Right hindlimb (tissue), 1 donor: ENCODE data around the gene TWSG1.
"Not testable (repeated sequence)": the region's sequence is repeated elsewhere in the genome, so short reads cannot be mapped to it uniquely, and the experiment has no call there.

Source experiments
- DNase-seq: peaks from one replicate; pipeline ENCODE4 v3.0.0-alpha.2; 2018

The TWSG1 gene

DNA sequence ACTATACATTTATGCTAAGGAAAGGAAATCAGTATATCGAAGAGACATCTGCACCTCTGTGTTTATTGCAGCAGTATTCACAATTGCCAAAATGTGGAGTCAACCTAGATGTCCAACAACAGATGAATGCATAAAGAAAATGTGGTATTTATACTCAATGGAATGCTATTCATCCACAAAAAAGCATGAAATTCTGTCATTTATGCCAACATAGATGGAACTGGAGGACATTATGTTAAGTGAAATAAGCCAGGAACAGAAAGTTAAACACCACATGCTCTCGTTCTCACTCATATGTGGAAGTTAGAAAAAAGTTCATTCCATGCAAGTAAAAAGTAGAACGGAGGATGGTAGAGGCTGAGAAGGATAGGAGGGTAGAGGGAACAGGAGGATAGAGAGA lies 59.5 kb downstream of the TWSG1 start:
- no peak for DNase-seq

DNA sequence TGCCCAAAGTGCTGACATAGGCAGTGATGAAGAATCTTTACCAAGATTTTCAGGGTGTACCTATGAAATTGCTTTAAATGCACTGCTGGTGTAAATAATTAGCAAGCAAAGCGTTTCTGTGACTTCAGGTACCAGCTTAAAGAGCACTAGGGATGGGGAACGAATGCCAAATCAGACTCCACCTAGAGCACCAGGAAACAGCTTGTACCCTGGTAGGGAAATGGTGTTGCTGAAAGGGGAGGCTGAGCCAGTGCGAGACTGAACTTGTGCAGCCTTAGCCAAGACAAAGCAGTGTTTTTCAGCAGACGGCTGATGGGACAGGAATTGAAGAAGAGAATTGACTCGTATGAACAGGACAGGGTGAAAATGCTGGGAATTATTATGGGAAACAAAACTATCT lies 65.6 kb downstream of the TWSG1 start:
- DNase-seq: no peak

DNA sequence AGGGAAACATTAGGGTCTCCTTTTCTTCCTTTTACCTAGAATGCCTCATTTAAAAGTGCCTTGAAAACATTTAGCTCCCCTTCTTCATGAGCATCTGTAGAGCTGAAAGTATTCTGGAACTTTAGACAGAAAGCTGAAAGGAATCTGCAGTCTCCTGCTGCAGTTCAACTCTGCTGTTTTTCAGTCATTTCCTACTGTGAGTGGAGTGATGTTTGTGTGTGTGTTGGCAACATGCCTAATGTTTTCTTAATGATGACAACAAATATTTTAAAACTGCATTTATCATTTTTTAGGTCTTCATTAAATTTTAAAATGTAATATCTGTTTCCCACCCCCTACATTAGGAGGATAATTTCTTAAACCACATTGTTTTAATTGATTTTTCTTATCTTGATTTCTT lies 66.6 kb downstream of the TWSG1 start:
- DNase-seq: no peak

DNA sequence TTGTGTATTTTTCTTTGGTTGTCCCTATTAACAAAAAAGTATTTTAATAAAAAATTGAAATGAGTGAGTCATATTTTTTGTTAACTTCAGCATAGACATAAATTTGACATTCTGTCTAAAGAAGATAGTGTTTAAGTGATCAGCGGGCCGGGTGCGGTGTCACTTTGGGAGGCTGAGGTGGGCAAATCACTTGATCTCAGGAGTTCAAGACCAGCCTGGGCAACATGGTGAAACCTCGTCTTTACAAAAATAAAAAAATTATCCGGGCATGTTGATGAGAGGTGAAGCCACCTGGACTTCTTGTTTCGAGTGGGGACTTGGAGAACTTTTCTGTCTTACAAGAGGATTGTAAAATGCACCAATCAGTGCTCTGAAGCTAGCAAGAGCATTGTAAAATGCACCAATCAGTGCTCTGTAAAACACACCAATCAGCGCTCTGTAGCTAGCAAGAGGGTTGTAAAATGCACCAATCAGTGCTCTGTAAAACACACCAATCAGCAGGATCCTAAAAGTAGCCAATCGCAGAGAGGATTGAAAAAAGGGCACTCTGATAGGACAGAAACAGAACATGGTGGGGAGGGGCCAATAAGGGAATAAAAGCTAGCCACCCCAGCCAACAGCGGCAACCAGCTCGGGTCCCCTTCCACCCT lies 67.9 kb downstream of the TWSG1 start:
- not testable (repeated sequence) for DNase-seq

DNA sequence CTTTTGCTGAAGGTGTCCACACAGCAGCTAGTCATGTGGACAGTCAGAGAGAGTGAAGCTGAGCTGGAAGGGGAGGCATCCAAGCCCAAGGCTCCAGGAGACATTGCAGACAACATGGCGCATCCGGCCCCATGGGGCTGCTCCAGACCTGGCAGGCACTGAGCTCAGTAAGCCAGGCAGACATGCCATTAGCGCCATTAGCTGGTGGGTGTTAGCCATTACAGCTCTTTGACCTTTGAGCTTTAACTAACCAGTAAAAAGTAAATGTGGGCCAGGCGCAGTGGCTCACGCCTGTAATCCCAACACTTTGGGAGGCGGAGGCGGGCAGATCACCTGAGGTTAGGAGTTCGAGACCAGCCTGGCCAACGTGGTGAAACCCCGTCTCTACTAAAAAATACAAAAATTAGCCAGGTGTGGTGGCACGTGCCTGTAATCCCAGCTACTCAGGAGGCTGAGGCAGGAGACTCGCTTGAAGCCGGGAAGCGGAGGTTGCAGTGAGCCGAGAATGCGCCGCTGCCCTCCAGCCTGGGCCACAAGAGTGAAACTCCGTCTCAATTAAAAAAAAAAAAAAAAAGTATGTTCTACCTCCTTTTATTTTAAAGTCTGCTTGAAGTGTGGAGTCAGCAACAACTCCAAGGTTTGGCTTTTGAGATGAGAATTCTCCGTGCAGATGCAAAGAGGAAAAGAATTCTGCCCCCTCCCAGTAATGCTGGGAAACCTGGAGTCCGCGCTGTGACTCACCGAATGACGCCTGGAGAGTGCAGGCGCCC lies 69.4 kb downstream of the TWSG1 start:
- no peak for DNase-seq

DNA sequence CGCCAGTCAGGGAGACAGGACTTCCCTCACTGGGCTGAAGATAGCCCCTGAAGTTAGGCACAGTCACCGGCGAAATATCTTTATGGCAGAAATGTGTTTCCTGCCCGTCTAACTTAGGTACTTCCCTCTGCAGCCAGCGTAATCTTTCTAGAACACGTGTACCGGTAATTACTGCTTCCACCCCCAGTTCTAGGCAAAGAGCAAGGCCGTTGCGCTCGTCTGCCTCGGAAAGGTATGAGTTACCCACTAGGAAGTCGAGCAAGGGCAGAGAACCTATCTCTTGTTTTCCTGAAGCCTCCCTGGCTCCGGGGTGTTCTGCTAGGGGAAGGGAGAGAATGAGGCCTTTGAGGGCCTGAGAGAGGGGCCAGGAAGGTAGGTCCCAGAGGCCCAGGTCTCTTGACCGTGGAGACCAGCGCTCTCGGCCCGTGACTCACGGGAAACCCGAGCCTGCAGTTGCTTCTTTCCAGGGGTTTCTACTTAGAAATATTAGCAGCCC lies 70.0 kb downstream of the TWSG1 start:
- DNase-seq: no peak

DNA sequence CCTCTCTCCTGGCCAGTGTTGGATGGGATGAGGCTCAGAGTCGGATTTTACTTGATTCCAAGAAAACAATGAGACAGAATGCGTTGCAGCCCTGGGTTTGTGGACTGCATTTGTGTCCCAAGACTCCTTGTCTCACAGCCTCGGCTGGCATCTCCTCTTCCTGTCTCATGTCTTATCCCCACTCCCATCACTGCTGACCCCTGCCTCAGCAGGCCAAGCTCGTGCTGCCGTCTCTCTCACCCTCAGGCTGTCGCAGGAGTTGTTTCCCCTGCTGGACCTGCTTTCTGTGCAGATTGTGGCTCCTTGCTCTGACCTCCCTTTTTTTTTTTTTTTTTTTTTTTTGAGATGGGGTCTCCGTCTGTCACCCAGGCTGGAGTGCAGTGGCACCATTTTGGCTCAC lies 70.6 kb downstream of the TWSG1 start:
- no peak for DNase-seq

DNA sequence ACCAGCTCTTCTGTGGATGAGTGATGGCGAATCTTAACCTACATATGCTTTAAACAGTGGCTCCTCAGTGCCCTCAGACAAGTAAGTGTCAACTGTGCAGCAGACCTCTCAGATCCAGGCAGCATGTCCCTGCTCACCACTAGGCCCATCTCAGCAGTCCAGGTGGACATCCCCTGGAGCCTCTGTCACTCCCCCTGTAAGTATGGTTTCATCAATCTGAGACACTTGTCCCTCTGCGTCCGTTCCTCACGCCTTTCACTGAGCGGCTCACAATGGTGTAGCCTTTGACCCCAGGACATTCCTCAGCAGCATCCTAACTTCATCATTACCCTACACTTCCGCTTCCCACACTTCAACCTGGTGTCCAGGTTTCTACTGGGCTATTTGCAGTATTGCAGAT lies 71.4 kb downstream of the TWSG1 start:
- no peak for DNase-seq

DNA sequence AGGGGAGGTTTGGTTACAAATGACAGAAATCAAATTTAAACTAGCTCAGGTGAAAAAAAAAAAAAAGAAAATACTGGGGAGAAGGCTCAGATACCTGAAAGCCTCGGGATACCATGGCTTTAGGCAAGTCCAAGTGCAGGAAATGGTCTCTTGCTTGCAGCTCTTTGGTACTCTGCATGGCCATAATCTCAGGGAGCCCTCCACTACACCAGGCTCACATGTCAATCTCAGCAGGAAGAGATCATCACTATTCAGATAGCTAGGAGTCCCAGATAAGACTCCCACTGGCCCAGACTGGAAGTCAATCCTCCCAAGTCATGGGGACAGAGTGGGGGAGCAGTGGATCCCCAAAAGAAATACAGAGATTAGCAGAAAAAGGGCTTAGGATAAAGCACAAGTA lies 75.9 kb downstream of the TWSG1 start:
- no peak for DNase-seq

DNA sequence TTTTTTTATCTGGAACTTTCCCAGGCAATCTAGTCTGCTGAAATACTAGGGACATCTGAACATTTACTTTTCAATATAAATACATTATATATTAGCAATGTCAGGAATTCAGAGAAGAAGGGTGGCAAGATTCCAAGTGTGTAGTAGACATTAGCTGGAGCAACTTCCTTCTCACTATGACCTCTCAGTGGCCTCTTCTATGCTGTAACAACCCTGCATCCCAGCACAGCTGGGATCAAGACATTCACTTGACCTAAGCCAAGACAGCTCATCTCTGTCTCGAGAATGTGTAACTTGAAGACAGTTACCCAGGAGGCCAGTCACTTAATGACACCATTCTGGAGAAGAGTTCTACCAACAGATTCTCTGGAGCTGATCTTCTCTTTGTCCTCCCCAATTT lies 79.0 kb downstream of the TWSG1 start:
- peak; percentile 60 for DNase-seq

DNA sequence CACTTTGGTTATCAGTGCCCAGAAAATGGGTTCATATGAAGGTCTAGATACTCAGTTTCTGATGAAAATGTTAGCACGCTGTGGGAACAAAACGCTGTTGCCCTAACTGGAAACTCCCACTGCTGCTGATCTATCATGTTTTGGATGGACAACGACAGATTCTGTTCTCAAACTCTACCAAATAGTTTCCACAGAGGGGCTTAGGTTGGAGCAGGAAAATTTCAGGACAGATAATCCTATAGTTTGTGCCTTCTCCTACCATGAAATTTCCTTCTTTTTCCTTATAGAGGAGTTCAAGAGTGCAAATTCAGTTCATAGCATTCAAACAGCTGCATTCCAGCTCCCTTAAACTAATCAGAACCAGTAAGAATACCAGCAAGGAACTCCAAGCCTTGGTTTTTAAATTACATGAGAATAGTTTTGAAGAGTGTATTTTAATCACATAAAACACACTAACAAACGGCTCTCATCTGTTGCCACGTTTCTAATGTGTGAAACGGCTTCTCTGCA lies 82.0 kb downstream of the TWSG1 start:
- no peak for DNase-seq

DNA sequence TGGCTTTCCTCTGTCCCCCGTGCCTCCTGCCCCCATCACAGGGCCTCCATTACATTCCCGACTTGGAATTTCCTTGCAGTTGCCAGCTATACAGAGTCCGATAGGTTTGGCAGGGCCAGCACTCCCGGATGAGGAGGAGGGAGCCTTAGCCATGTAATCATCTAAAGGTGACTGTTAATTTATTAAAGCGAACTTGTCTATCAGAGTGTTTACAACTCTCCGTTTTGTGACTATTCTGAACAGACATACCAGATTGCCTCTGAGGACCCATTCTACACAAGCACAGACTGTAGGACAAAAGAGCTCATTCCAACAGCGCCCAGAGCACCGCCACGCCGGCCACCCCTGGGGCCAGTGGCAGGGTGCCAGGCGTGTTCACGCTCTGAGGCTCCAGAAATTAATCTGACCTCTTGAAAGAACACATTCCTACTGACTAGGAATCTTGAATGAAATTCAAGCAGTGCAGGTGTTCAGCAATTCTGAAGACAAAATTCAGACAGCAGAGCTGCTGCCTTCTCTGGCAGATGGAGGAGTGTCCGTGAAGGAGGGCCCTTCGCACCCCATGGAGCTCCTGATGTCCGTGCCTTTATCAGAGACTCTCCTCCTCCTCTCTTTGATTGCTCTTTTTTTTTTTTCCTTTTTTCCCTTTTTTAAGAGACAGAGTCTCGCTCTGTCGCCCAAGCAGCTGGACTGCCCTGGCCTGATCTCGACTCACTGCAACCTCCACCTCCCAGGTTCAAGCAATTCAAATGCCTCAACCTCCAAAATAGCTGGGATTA lies 82.7 kb downstream of the TWSG1 start:
- DNase-seq: peak; percentile 90

DNA sequence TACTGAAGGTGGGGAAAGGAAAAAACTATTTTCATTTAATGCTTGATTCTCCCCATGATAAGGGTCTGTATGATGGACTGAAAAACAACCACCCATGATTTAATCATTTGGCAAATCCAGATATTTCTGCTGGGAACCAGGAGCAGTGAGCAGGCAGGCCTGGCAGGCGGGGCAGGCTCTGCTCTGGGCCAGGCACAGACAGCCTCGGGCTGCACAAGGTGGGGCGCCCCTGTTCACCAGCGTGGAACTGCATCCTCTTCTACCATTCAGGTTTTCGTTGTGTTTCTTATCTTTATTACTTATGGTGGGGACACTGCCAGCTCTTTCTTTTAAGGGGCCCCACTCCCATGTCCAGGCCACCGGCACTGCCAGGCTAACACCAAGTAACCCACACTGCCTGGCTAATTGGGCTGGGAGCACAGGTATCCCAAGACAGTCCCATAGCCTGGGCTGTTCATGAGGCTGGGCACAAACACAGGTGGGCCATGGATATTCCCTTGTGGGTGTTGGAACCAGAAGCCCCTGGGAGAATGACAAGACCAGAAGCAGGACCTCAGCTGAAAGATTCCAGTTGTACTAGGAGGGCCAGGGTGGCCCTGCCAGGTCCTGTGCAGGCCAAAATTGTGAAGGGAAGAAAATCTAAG lies 83.6 kb downstream of the TWSG1 start:
- no peak for DNase-seq

DNA sequence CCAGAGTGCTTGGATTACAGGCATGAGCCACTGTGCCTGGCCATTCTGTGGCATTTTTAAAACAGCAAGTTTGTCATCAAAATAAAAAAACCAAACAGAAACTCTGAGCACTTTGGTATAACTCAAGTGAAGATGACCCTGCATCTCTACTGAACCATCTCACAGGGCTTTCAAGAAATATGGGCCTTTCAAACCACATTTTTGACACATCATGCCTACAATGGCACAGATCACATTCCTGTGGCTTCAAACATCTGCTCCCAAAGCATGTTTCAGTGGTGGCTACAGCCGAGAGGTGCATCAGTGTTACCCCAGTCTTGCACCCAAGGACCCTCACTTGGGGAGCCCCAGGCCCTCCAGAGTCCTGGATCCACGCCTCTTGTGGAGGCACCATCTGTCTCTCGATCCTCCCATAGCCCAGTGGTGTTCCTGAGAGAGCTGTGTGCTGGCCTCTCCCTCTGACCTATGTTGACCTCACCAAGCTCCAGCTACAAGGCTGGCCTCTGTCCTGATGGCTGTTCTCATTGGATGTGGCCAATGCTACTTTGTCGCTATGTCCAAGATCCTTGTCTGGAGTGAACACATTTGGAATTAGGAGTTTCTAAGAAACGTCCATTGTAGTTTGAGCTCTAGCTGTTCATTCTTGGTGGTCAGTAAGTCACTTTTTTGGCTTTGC lies 85.5 kb downstream of the TWSG1 start:
- no peak for DNase-seq

DNA sequence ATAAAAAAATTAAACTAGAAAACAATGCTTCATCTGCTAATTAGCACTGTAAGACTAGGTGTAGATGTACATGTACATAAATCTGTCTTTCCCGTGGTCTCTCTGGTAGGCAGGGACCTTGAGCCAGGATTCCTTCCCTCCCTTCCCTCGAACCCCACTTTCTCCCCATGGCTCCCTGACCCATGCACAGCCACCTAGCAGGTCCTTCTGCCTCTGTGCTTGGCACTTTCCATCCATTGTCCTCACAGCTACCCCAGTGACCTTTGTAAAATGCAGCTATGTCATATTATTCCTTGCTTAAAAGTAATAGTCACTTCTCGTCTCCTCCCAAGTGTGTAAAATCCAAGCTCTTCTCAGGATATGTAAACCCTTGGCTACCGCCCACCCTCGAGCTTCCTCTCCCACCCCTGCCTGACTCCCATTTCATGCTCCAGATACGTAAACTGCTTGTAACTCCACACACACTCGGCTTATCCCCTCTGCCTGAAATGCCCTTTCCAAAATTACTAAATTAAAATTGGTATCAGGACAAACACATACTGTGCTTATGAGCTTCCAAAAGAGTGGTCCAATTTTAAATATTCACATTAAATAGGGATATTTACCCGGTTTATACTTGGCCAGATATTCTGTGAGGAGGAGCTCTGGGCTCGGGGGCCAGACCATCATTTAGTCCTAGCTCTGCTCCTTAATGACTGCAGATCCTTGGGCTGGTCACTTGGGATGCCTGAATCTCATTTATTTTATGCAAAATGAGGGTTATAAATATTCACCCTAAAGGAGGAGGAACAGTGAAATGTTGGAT lies 86.7 kb downstream of the TWSG1 start:
- no peak for DNase-seq

DNA sequence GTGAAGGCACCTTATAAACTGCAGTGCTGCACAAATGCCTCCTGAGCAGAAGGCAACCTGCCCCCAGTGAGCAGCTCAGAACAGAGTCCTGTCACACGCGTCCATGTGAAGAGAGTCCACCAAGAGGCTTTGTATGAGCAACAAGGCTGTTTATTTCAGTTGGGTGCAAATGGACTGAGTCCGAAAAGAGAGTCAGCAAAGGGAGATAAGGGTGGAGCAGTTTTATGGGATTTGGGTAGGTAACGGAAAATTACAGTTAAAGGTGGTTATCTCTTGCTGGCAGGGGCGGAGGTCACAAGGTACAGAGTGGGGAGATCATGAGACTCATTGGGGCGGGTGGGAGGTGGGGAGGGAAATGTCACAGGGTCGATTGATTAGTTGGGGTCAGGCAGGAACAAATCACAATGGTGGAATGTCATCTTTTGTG lies 87.3 kb downstream of the TWSG1 start:
- no peak for DNase-seq

DNA sequence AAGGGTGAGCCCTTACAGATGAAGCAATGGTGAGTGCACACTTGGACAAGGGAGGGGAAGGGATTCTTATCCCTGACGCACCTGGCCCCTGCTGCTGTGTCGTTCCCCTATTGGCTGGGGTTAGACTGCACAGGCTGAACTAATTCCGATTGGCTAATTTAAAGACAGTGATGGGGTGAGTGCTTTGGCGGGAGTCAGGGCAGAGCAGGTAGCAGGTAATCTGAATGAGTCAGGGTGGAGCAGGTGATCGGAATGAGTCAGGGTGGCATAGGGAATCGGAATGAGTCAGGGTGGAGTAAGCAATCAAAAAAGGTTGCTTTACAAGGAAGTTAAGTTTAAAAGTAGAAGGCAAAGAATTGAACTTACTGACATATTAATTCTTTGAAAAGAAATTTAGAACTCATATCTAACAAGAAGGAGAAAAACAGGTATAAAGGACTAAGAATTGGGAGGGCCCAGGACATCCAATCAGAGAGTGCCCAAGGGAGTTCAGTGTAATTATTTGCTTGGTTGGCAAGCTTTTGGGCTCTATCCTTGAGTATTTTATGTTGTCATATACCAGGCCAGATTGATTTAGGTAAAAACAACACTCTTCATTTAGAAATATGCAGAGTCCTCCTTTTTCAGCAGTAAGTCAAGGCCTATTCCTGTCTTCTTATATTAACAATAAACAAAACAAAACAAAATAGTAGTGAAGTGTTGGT lies 88.4 kb downstream of the TWSG1 start:
- no peak for DNase-seq

DNA sequence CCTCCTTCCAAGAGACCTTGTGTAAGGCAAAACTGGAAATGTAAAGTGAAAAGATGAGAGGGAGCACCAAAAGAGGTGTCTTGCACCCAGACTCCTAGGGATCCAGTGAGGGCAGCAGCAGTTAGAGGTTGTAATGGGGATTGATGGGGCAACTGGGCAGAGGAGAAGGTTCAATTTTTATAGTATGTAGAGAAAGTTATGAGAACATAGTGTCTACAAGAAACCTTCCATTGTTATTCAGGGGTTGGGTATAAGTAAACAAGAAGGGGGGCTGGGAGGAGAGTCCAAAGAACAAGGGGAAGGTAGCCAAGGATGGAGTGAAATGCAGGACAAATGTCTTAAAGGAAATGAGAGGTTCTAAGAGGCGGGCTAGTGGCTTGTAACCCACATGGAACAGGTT lies 89.1 kb downstream of the TWSG1 start:
- DNase-seq: not testable (repeated sequence)

DNA sequence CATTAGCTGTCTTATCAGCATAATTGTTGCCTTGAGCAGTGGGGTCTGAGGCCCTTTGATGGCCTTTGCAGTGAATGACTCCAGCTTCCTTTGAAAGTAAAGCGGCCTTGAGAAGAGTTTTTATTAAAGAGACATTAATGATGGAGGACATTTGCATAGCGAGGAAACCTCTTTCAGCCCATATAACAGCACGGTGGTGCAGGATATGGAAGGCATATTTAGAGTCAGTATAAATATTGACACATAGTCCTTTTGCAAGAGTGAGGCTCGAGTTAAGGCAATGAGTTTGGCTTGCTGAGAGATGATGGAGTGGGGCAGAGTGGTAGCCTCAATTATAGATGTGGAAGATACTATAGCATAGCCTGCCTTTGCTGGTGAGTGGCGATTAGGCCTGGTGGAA lies 89.7 kb downstream of the TWSG1 start:
- DNase-seq: not testable (repeated sequence)

DNA sequence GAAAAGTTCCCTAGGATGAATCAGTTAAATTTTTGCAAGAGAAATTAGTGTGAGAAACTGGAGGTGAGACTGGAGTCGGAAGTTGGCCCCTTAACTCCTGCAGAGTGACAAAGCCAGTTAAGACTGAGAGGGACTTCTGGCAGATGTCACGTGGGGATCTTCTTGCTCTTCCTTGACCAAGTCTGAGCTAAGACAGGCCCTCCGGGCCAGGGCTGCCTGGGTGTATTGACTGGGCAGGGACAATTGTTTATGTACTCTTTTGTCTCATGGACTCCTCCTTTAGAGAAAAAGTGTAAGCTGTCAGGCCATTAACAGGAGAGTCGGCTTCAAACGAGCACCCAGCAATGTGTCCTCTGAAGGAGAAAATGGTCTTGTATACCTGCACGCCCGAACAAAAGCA lies 92.2 kb downstream of the TWSG1 start:
- DNase-seq: no peak

DNA sequence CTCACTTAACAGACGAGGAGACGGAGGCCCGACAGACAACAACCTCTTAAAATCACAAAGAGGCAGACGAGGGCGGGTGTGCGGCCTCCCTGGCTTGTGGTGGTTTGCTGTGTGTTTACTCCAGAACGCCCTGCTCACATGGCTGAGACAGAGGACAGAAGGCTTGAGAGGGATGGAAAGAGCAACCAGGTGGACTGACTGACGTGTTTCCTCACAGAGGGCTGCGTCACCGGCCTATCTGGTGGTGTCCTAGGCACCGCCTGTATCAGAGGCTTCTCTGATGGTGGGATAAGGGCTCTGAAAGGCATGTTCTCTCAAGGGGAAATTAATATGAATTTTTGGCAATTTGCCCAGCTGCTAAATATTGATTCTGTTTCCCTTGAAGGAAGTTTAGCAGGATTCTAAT lies 93.7 kb downstream of the TWSG1 start:
- DNase-seq: no peak
